Lower lobe of right lung (tissue), 2 donors: Measurements from ENCODE around the gene JADE2. TPM values are rescaled to one million over a fixed set of nuclear protein-coding genes. Genes with fewer than 3 reads are reported as not detected.

ENCODE experiments used
- ATAC-seq, 2 donors: fragments of 200-7000 bp; cut with Tn5 transposase; one replicate each; pipeline ENCODE4 v1.9.1; 2020 to 2022; ENCODE audit warnings: mild to moderate bottlenecking in 2 of 2, moderate library complexity in 2 of 2
- DNase-seq: peaks from one replicate; pipeline ENCODE4 v3.0.0-alpha.2; 2020
- H3K27ac ChIP-seq: fragments of 200-600 bp; one replicate; pipeline ENCODE4 v1.8.0; 2022
- H3K27me3 ChIP-seq: fragments of 200-600 bp; one replicate; pipeline ENCODE4 v1.8.0; 2022; ENCODE audit warnings: low read depth
- H3K36me3 ChIP-seq: fragments of 200-600 bp; one replicate; pipeline ENCODE4 v1.8.0; 2022; ENCODE audit warnings: mild to moderate bottlenecking
- H3K4me1 ChIP-seq: fragments of 200-600 bp; one replicate; pipeline ENCODE4 v1.8.0; 2022
- H3K4me3 ChIP-seq: fragments of 200-600 bp; one replicate; pipeline ENCODE4 v1.8.0; 2022; ENCODE audit warnings: mild to moderate bottlenecking
- H3K9me3 ChIP-seq: fragments of 200-600 bp; one replicate; pipeline ENCODE4 v1.8.0; 2022
- intact Hi-C: fragments of 100-400 bp; cut with DNase I; formaldehyde crosslinking; loops from one replicate; pipeline ENCODE4 v1.11.0; 2022
- total RNA-seq: library from RNA; stranded (reverse); fragmentation: NEBNext Ultra II Directional; extraction: Animal tissue kit (Norgen Biotek cat#: 25700); gene quantifications from one replicate; pipeline ENCODE4 v1.2.1, GENCODE V29; 2021
- TF ChIP-seq, protein P1 (sequence below): fragments of 200-600 bp; IDR thresholded peaks from one replicate; pipeline ENCODE4 v1.8.0; 2022; ENCODE audit warnings: antibody characterized with exemption, mild to moderate bottlenecking
- donor health status: DM: no; HTN: yes; CAD: no; lungs with severe emphysema.

The JADE2 gene
- total RNA-seq, 1 donor from 2014 or later, result 79.4 TPM

DNA sequence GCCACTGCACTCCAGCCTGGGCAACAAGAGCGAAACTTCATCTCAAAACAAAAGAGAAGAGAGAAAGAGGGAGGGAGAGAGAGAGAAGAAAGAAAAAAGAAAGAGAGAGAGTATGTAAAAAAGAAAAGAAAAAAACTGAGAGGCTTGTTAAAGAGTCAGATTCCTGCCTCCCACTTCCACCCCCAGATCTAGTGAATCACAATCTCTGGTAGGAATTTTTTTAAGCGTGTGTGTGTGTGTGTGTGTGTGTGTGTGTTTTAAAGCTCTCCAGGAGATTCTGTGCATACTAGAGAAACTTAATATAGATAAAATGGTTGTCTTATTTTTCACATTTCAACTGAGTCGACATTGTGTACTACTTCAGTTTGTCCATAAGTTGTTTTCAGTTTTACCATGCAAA lies 75.1 kb downstream of the JADE2 start:
- DNase-seq, result no peak
- no peak for ATAC-seq
- Histone ChIP-seq H3K36me3 (peaks cover 38% of the 10 kb centered on the region), H3K27ac (no peak overlapping the region), H3K9me3 (no peaks in the 10 kb centered on the region), H3K4me1 (no peaks in the 10 kb centered on the region), H3K4me3 (no peak overlapping the region), H3K27me3 (no peaks in the 10 kb centered on the region)
- intact Hi-C loops, result no loop called here
- TF ChIP-seq, protein P1, sequence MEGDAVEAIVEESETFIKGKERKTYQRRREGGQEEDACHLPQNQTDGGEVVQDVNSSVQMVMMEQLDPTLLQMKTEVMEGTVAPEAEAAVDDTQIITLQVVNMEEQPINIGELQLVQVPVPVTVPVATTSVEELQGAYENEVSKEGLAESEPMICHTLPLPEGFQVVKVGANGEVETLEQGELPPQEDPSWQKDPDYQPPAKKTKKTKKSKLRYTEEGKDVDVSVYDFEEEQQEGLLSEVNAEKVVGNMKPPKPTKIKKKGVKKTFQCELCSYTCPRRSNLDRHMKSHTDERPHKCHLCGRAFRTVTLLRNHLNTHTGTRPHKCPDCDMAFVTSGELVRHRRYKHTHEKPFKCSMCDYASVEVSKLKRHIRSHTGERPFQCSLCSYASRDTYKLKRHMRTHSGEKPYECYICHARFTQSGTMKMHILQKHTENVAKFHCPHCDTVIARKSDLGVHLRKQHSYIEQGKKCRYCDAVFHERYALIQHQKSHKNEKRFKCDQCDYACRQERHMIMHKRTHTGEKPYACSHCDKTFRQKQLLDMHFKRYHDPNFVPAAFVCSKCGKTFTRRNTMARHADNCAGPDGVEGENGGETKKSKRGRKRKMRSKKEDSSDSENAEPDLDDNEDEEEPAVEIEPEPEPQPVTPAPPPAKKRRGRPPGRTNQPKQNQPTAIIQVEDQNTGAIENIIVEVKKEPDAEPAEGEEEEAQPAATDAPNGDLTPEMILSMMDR, result no peak

DNA sequence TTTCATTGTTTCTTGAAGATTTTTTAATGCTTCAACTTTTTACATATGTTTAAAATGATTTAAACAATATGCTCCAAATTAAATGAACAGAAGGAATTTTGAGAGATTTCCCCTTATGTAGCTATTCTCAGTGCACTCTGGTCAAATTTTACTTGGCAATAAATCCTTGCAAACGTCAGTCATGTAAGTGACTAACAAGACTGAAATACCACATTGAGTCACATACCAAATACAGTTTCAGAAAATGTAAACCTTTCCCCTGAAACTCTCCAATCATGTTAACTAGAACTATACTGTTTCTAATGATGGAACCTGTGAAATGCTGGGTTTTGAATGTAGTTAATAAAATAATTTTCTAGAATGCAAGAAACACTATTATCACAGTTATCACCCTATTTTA lies 77.6 kb downstream of the JADE2 start:
- intact Hi-C loops, result no loop called here
- DNase-seq, result no peak
- TF ChIP-seq, protein P1, result no peak
- Histone ChIP-seq H3K4me3 (no peak overlapping the region), H3K27me3 (no peaks in the 10 kb centered on the region), H3K4me1 (no peaks in the 10 kb centered on the region), H3K9me3 (no peaks in the 10 kb centered on the region), H3K36me3 (peaks cover 62% of the 10 kb centered on the region), H3K27ac (no peak overlapping the region)
- no peak for ATAC-seq

DNA sequence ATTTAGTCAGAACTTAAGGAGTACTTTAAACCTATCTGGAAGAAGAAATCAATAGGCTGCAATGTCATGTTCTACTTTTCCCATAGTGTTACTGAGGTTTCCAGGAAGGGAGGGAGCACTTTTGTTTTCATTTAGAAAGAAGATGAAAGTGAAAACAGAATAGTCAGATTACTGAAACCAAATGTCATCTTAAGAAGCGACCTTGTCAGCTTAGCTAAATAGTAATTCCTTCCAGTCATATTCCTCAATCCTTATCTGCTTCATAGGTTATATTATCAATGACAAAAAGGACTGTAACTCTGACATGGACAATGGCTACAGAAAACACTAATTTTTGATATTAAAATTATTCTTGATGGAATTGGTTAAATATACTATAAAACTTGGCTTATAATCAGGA lies 79.4 kb downstream of the JADE2 start:
- Histone ChIP-seq H3K4me1 (no peaks in the 10 kb centered on the region), H3K27ac (no peak overlapping the region), H3K36me3 (peaks cover 81% of the 10 kb centered on the region), H3K27me3 (no peaks in the 10 kb centered on the region), H3K9me3 (no peaks in the 10 kb centered on the region), H3K4me3 (no peak overlapping the region)
- TF ChIP-seq, protein P1, result no peak
- intact Hi-C loops, result no loop called here
- ATAC-seq (no peak), DNase-seq (no peak)

DNA sequence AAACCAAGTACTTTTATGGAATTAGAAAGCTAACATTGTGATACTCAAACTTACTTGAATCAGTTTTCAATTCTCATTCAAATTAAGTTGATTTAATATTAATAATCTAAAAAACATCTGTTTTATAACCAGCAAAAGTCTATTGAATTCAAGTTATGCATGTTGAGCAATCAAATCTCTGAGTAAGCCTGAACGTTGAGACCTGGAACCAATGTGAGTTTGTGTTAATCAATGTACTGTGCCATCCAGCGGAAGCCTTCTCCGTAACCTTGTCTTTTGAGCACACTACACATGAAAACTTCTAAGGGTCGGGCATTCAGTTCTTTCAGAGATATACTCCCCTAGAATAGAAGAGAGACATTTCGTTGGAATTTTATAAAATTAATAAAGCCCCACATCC lies 81.3 kb downstream of the JADE2 start:
- intact Hi-C loops, result no loop called here
- ATAC-seq (no peak), DNase-seq (no peak)
- Histone ChIP-seq H3K36me3 (peaks cover 99% of the 10 kb centered on the region), H3K27me3 (no peaks in the 10 kb centered on the region), H3K9me3 (no peaks in the 10 kb centered on the region), H3K4me3 (no peak overlapping the region), H3K27ac (no peak overlapping the region), H3K4me1 (no peaks in the 10 kb centered on the region)
- TF ChIP-seq, protein P1, result no peak

DNA sequence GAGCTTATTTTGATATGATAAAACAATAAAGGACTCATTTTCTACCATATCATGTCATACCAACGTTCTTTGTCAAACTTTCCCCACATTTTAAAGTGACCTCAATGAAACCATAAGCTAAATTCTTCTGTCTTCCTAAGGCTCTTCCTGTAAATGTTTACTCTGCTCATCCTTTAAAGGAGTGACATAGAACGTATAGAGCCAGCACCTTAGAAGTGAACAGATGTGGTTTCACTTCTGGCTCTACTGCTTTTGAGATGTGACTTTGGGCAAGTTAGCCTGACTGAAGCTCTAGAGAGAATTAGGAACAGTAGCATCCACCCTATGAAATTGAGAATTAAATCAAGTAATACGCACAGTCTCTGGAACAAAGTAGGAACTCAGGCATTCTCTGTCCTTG lies 83.1 kb downstream of the JADE2 start:
- H3K36me3 ChIP-seq, result peaks cover 100% of the 10 kb centered on the region
- DNase-seq (no peak), ATAC-seq (no peak)
- no peaks in the 10 kb centered on the region for H3K9me3 ChIP-seq
- no peaks in the 10 kb centered on the region for H3K27me3 ChIP-seq
- H3K4me3 ChIP-seq, result no peak overlapping the region
- intact Hi-C loops, result no loop called here
- no peaks in the 10 kb centered on the region for H3K4me1 ChIP-seq
- H3K27ac ChIP-seq, result no peak overlapping the region
- TF ChIP-seq, protein P1, result no peak

DNA sequence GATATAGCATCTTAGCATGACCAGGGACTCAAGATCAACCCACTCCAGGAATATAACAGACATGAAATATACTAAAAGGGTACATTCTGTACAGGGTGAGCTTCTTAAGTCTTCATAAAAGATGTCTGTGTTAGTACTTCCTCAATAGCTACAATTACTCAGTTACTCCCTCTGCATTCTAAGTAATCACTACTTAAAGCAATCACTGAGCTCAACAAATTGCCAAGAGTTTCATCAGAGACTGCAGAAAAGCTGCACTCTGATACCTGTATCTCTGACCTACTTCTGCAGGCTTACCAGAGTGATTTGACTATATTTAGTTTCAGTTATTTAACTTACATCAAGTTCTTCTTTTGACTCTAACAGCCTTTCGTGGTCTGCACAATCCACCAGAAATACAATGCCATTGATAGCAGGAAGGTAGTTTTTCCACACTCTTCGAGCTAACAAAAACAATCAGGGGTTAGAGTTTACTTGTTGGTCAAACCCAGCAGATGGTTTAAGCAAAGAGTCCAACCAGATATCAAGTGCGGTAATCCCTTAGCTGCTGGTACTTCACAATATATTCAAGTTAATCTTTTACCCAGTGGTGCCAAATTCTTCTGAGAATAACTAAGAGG lies 83.9 kb downstream of the JADE2 start:
- Histone ChIP-seq H3K4me1 (no peaks in the 10 kb centered on the region), H3K4me3 (no peak overlapping the region), H3K27ac (no peak overlapping the region), H3K27me3 (no peaks in the 10 kb centered on the region), H3K36me3 (peaks cover 100% of the 10 kb centered on the region), H3K9me3 (no peaks in the 10 kb centered on the region)
- intact Hi-C loops, result no loop called here
- ATAC-seq (no peak), DNase-seq (no peak)
- TF ChIP-seq, protein P1, result no peak
